SK-N-SH treated with all-trans-retinoic acid at 6 μM for 48 hours (cell line): ENCODE results near the gene JUN.

Experiments
- ATAC-seq: fragments of 200-7000 bp; cut with Tn5 transposase; 3 replicates; pipeline ENCODE4 v1.9.1; 2020; ENCODE audit warnings: mild to moderate bottlenecking, moderate library complexity
- ARNTL ChIP-seq: fragments of 450-650 bp; formaldehyde crosslinking; IDR thresholded peaks from 2 replicates; pipeline ENCODE4 v1.5.0; 2020; ENCODE audit warnings: low read depth, mild to moderate bottlenecking, moderate library complexity, borderline replicate concordance
- BACH2 ChIP-seq: fragments of 250-450 bp; sonication (Bioruptor Pico); IDR thresholded peaks from 2 replicates; pipeline ENCODE4 v1.9.0; 2021; ENCODE audit warnings: mild to moderate bottlenecking, borderline replicate concordance
- CREB5 ChIP-seq: fragments of 250-450 bp; sonication (Bioruptor Pico); IDR thresholded peaks from 2 replicates; pipeline ENCODE4 v1.5.1; 2020; ENCODE audit warnings: low read depth, mild to moderate bottlenecking, moderate library complexity
- CSDC2 ChIP-seq: fragments of 250-450 bp; sonication (Bioruptor Pico); IDR thresholded peaks from 2 replicates; pipeline ENCODE4 v1.5.0; 2020; ENCODE audit warnings: mild to moderate bottlenecking, moderate library complexity
- ESRRG ChIP-seq: fragments of 250-450 bp; sonication (Bioruptor Pico); IDR thresholded peaks from 2 replicates; pipeline ENCODE4 v1.6.1; 2021; ENCODE audit warnings: mild to moderate bottlenecking
- GLIS3 ChIP-seq: fragments of 250-450 bp; sonication (Bioruptor Pico); IDR thresholded peaks from 2 replicates; pipeline ENCODE4 v1.5.0; 2020; ENCODE audit warnings: mild to moderate bottlenecking, moderate library complexity
- ISL1 ChIP-seq: fragments of 250-450 bp; sonication (Bioruptor Pico); IDR thresholded peaks from 2 replicates; pipeline ENCODE4 v2.1.2; 2022; ENCODE audit warnings: mild to moderate bottlenecking, moderate library complexity
- OSR1 ChIP-seq: fragments of 250-450 bp; sonication (Bioruptor Pico); IDR thresholded peaks from 2 replicates; pipeline ENCODE4 v1.8.0; 2022; ENCODE audit warnings: moderate library complexity, mild to moderate bottlenecking, inconsistent platforms
- POU6F1 ChIP-seq: fragments of 250-450 bp; sonication (Bioruptor Pico); IDR thresholded peaks from 2 replicates; pipeline ENCODE4 v1.8.0; 2021; ENCODE audit warnings: low read depth, mild to moderate bottlenecking, moderate library complexity, borderline replicate concordance
- PPARA ChIP-seq: fragments of 250-450 bp; sonication (Bioruptor Pico); IDR thresholded peaks from 2 replicates; pipeline ENCODE4 v1.5.0; 2020; ENCODE audit warnings: mild to moderate bottlenecking, borderline replicate concordance
- RARB ChIP-seq: fragments of 250-450 bp; sonication (Bioruptor Pico); IDR thresholded peaks from 2 replicates; pipeline ENCODE4 v1.8.0; 2021; ENCODE audit warnings: mild to moderate bottlenecking, moderate library complexity
- SNAI2 ChIP-seq: fragments of 250-450 bp; sonication (Bioruptor Pico); IDR thresholded peaks from 2 replicates; pipeline ENCODE4 v1.5.0; 2020; ENCODE audit warnings: mild to moderate bottlenecking, moderate library complexity
- TCF4 ChIP-seq: fragments of 250-450 bp; sonication (Bioruptor Pico); IDR thresholded peaks from 2 replicates; pipeline ENCODE4 v1.8.0; 2021; ENCODE audit warnings: mild to moderate bottlenecking, moderate library complexity, borderline replicate concordance
- TOX ChIP-seq: fragments of 250-450 bp; sonication (Bioruptor Pico); IDR thresholded peaks from 2 replicates; pipeline ENCODE4 v1.8.0; 2021; ENCODE audit warnings: mild to moderate bottlenecking, moderate library complexity, borderline replicate concordance
- TSHZ2 ChIP-seq: fragments of 250-450 bp; sonication (Bioruptor Pico); IDR thresholded peaks from 2 replicates; pipeline ENCODE4 v1.5.0; 2020; ENCODE audit warnings: mild to moderate bottlenecking, moderate library complexity
- ZC3H10 ChIP-seq: fragments of 250-450 bp; sonication (Bioruptor Pico); IDR thresholded peaks from 2 replicates; pipeline ENCODE4 v1.5.1; 2021; ENCODE audit warnings: mild to moderate bottlenecking, moderate library complexity
- ZFP3 ChIP-seq: fragments of 250-450 bp; sonication (Bioruptor Pico); IDR thresholded peaks from 2 replicates; pipeline ENCODE4 v1.5.0; 2020; ENCODE audit warnings: mild to moderate bottlenecking, moderate library complexity
- ZFP30 ChIP-seq: fragments of 450-650 bp; formaldehyde crosslinking; IDR thresholded peaks from 2 replicates; pipeline ENCODE4 v1.5.0; 2022; ENCODE audit warnings: mild to moderate bottlenecking, moderate library complexity
- ZNF565 ChIP-seq: fragments of 450-650 bp; formaldehyde crosslinking; conservative IDR thresholded peaks from 2 replicates; pipeline ENCODE4 v1.5.0; 2020; ENCODE audit warnings: low read depth, mild to moderate bottlenecking, moderate library complexity
- ZNF8 ChIP-seq: fragments of 450-650 bp; formaldehyde crosslinking; IDR thresholded peaks from 2 replicates; pipeline ENCODE4 v1.5.0; 2020; ENCODE audit warnings: mild to moderate bottlenecking, moderate library complexity
- TF ChIP-seq, protein P1 (sequence below): fragments of 250-450 bp; sonication (Bioruptor Pico); IDR thresholded peaks from 2 replicates; pipeline ENCODE4 v1.8.0; 2020; ENCODE audit warnings: mild to moderate bottlenecking, moderate library complexity, borderline replicate concordance
- TF ChIP-seq, protein P2 (sequence below): fragments of 250-450 bp; sonication (Bioruptor Pico); IDR thresholded peaks from 2 replicates; pipeline ENCODE4 v1.5.1; 2021; ENCODE audit warnings: mild to moderate bottlenecking, moderate library complexity

The JUN gene

DNA sequence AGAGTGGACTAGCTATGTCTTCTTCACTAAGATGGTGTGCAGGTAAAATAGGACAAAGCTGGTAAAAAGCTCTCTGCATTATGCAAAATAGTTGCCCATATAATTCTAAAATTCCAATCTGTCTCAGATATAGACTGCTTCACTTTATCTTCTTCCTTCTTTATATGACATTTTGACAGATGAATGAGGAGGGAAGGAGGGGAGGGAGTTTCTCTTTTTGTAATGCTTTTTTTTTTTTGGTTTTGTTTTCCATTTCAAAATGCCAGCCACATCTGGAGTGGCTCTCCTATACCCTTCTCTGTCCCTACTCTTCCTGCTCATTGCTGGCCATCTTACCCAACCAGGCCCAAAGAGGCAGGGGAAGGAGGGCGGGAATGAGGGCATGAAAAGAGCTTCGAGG is 24.2 kb upstream of the JUN start:
- TF ChIP-seq, protein P1, sequence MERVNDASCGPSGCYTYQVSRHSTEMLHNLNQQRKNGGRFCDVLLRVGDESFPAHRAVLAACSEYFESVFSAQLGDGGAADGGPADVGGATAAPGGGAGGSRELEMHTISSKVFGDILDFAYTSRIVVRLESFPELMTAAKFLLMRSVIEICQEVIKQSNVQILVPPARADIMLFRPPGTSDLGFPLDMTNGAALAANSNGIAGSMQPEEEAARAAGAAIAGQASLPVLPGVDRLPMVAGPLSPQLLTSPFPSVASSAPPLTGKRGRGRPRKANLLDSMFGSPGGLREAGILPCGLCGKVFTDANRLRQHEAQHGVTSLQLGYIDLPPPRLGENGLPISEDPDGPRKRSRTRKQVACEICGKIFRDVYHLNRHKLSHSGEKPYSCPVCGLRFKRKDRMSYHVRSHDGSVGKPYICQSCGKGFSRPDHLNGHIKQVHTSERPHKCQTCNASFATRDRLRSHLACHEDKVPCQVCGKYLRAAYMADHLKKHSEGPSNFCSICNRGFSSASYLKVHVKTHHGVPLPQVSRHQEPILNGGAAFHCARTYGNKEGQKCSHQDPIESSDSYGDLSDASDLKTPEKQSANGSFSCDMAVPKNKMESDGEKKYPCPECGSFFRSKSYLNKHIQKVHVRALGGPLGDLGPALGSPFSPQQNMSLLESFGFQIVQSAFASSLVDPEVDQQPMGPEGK (CRISPR knock-in tag) = no peak
- TF ChIP-seq SNAI2 (CRISPR knock-in tag) (no peak), PPARA (no peak), CREB5 (CRISPR knock-in tag) (no peak), ARNTL (no peak), BACH2 (CRISPR knock-in tag) (no peak), ZFP30 (CRISPR knock-in tag) (no peak), CSDC2 (CRISPR knock-in tag) (no peak), ZFP3 (CRISPR knock-in tag) (no peak), TSHZ2 (no peak), ZNF565 (CRISPR knock-in tag) (no peak), ISL1 (CRISPR knock-in tag) (no peak), ZNF8 (no peak), TCF4 (CRISPR knock-in tag) (no peak), OSR1 (CRISPR knock-in tag) (no peak), RARB (no peak), TOX (CRISPR knock-in tag) (no peak)
- no peak for ATAC-seq

GRCh38 chr1:58805716-58806571 is 22.1 kb upstream of the JUN start:
- no peak for ATAC-seq
- no peak for TF ChIP-seq ESRRG (CRISPR knock-in tag)
- no peak for TF ChIP-seq GLIS3 (CRISPR knock-in tag)
- no peak for TF ChIP-seq SNAI2 (CRISPR knock-in tag)
- no peak for TF ChIP-seq BACH2 (CRISPR knock-in tag)
- TF ChIP-seq POU6F1 = no peak
- TF ChIP-seq ISL1 (CRISPR knock-in tag) = no peak
- TF ChIP-seq, protein P2, sequence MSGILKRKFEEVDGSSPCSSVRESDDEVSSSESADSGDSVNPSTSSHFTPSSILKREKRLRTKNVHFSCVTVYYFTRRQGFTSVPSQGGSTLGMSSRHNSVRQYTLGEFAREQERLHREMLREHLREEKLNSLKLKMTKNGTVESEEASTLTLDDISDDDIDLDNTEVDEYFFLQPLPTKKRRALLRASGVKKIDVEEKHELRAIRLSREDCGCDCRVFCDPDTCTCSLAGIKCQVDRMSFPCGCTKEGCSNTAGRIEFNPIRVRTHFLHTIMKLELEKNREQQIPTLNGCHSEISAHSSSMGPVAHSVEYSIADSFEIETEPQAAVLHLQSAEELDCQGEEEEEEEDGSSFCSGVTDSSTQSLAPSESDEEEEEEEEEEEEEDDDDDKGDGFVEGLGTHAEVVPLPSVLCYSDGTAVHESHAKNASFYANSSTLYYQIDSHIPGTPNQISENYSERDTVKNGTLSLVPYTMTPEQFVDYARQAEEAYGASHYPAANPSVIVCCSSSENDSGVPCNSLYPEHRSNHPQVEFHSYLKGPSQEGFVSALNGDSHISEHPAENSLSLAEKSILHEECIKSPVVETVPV (CRISPR knock-in tag) = no peak
- no peak for TF ChIP-seq TSHZ2
- no peak for TF ChIP-seq ZFP30 (CRISPR knock-in tag)
- no peak for TF ChIP-seq TCF4 (CRISPR knock-in tag)
- no peak for TF ChIP-seq ZC3H10 (CRISPR knock-in tag)
- TF ChIP-seq CREB5 (CRISPR knock-in tag) = no peak
- no peak for TF ChIP-seq OSR1 (CRISPR knock-in tag)
